Activated CD4-positive, CD25-positive, alpha-beta regulatory T cell treated with anti-CD3 and anti-CD28 coated beads, Interleukin-2, amount 50 U/mL, for 16 hours (primary cell): Measurements from ENCODE around the gene MT1A.
"Not testable (repeated sequence)": the region's sequence is repeated elsewhere in the genome, so short reads cannot be mapped to it uniquely, and the experiment has no call there.

ENCODE experiments used
- DNase-seq: peaks from one replicate; pipeline ENCODE4 v3.0.0-alpha.2; 2020; ENCODE audit warnings: low read depth, low spot score

Gene MT1A

GRCh38 chr16:56610017-56610608, 28.4 kb upstream of the MT1A start:
- DNase-seq, result peak; percentile 48

GRCh38 chr16:56610609-56611111, 27.8 kb upstream of the MT1A start:
- DNase-seq, result no peak

GRCh38 chr16:56611281-56611833, 27.1 kb upstream of the MT1A start:
- DNase-seq, result no peak

- no peak for DNase-seq
Measured at GRCh38 chr16:56613706-56614105, 24.8 kb upstream of the MT1A start.

GRCh38 chr16:56614549-56614991, 23.9 kb upstream of the MT1A start:
- no peak for DNase-seq

- no peak for DNase-seq
Measured at GRCh38 chr16:56615353-56615752, 23.1 kb upstream of the MT1A start.

- DNase-seq, result no peak
Measured at GRCh38 chr16:56616608-56617211, 21.8 kb upstream of the MT1A start.

GRCh38 chr16:56617212-56618085, 21.0 kb upstream of the MT1A start:
- DNase-seq, result no peak

GRCh38 chr16:56618138-56618537, 20.3 kb upstream of the MT1A start:
- DNase-seq, result no peak

GRCh38 chr16:56620339-56620897, 18.0 kb upstream of the MT1A start:
- DNase-seq, result no peak

GRCh38 chr16:56621665-56622445, 16.6 kb upstream of the MT1A start:
- not testable (repeated sequence) for DNase-seq

GRCh38 chr16:56623184-56623583, 15.3 kb upstream of the MT1A start:
- not testable (repeated sequence) for DNase-seq

GRCh38 chr16:56623637-56624036, 14.8 kb upstream of the MT1A start:
- DNase-seq, result no peak

- DNase-seq, result no peak
Measured at GRCh38 chr16:56625140-56625942, 13.1 kb upstream of the MT1A start, which contains the start of gene MT1E. Gene MT1E, plus strand, starts transcription at chr16:56625781. Its CDS starts 71 bp downstream, at chr16:56625852.

- DNase-seq, result no peak
Measured at GRCh38 chr16:56625943-56626654, 12.4 kb upstream of the MT1A start.

- no peak for DNase-seq
Measured at GRCh38 chr16:56626685-56627084, 11.8 kb upstream of the MT1A start.

GRCh38 chr16:56628486-56629350, 9.7 kb upstream of the MT1A start:
- no peak for DNase-seq

GRCh38 chr16:56629531-56629930, 8.9 kb upstream of the MT1A start:
- no peak for DNase-seq
